Neural cell (in vitro differentiated cells): Measurements from ENCODE around the gene REPS1.

ENCODE experiments used
- EZH2 ChIP-seq: fragments of 200-600, 300-800 bp; shearing (Covaris generic), sonication (generic); IDR thresholded peaks from 2 replicates; pipeline ENCODE4 v1.6.1; 2014; ENCODE audit warnings: antibody characterized with exemption, low read length, borderline replicate concordance, mild to moderate bottlenecking; ENCODE audit not compliant: insufficient read depth, poor library complexity, severe bottlenecking
- POLR2AphosphoS5 ChIP-seq: IDR thresholded peaks from 2 replicates; pipeline ENCODE4 v1.6.1; 2012
- TAF1 ChIP-seq: IDR thresholded peaks from 2 replicates; pipeline ENCODE4 v1.6.1; 2012; ENCODE audit warnings: low read depth
- TF ChIP-seq, protein P1 (sequence below): fragments of 450-650 bp; IDR thresholded peaks from 2 replicates; pipeline ENCODE4 v1.5.1; 2014; ENCODE audit warnings: antibody characterized with exemption, mild to moderate bottlenecking, moderate library complexity; ENCODE audit not compliant: poor library complexity, severe bottlenecking

DNA sequence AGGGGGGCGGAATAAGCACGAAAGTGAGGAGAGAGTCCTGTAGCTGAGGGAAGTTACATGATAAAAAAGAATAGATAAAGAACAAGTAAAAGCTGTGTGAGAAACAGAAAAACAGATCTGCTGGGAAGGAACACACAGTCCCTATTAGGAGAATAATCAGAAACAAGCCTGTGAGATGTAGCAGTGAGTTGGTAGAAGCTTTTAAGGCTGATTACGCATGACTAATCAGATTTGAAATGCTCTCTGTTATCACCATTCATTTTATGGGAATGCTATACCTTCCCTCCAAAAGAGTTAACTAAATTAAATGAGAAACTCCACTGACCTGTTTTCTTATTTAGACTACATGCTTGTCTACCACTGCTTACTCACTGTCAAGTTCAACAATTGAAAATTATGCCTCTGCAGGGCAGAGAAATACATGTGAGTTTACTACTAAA is 15.8 kb downstream of the REPS1 start:
- TF ChIP-seq, protein P1, sequence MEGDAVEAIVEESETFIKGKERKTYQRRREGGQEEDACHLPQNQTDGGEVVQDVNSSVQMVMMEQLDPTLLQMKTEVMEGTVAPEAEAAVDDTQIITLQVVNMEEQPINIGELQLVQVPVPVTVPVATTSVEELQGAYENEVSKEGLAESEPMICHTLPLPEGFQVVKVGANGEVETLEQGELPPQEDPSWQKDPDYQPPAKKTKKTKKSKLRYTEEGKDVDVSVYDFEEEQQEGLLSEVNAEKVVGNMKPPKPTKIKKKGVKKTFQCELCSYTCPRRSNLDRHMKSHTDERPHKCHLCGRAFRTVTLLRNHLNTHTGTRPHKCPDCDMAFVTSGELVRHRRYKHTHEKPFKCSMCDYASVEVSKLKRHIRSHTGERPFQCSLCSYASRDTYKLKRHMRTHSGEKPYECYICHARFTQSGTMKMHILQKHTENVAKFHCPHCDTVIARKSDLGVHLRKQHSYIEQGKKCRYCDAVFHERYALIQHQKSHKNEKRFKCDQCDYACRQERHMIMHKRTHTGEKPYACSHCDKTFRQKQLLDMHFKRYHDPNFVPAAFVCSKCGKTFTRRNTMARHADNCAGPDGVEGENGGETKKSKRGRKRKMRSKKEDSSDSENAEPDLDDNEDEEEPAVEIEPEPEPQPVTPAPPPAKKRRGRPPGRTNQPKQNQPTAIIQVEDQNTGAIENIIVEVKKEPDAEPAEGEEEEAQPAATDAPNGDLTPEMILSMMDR, result no peak
- TF ChIP-seq EZH2 (no peak), POLR2AphosphoS5 (no peak), TAF1 (no peak)
